Measurements from ENCODE around the gene DYNLRB1.

The DYNLRB1 gene

GRCh38 chr20:34541917-34542316 is 25.7 kb downstream of the DYNLRB1 start:
- peak overlapping the region in 1 of 2 donors; percentile 72 for H3K4me3 Mint-ChIP-seq
- H3K27me3 Mint-ChIP-seq = no peaks in the 10 kb centered on the region
- H3K9me3 Mint-ChIP-seq = no peaks in the 10 kb centered on the region
- peak overlapping the region; percentile 76 to 95 for H3K27ac Mint-ChIP-seq
- H3K36me3 Mint-ChIP-seq (ENCODE audit: insufficient read depth) = peaks cover 39% of the 10 kb centered on the region
- DNase-seq (no peak), ATAC-seq (replicated peaks) (no peak)
- peaks cover 14 to 22% of the 10 kb centered on the region in 2 donors for H3K4me1 Mint-ChIP-seq (ENCODE audit: low read depth in 2 of 2)

GRCh38 chr20:34542439-34542838 is 26.2 kb downstream of the DYNLRB1 start:
- H3K4me3 Mint-ChIP-seq = no peak overlapping the region
- H3K27me3 Mint-ChIP-seq = no peaks in the 10 kb centered on the region
- DNase-seq = no peak
- H3K27ac Mint-ChIP-seq = no peak overlapping the region
- peaks cover 14 to 22% of the 10 kb centered on the region in 2 donors for H3K4me1 Mint-ChIP-seq (ENCODE audit: low read depth in 2 of 2)
- peaks cover 34% of the 10 kb centered on the region for H3K36me3 Mint-ChIP-seq (ENCODE audit: insufficient read depth)
- no peak for ATAC-seq (replicated peaks)
- no peaks in the 10 kb centered on the region for H3K9me3 Mint-ChIP-seq

- ATAC-seq (replicated peaks) (no peak), DNase-seq (no peak)
- Mint-ChIP-seq H3K9me3 (no peaks in the 10 kb centered on the region), H3K27ac (peak overlapping the region; percentile 19 to 66), H3K4me3 (no peak overlapping the region), H3K27me3 (no peaks in the 10 kb centered on the region), H3K36me3 (ENCODE audit: insufficient read depth) (peaks cover 26% of the 10 kb centered on the region), H3K4me1 (ENCODE audit: low read depth in 2 of 2) (peaks cover 14 to 19% of the 10 kb centered on the region in 2 donors)
These were observed 27.3 kb downstream of the DYNLRB1 start for GRCh38 chr20:34543463-34544056.

GRCh38 chr20:34544109-34544796 is 28.0 kb downstream of the DYNLRB1 start:
- ATAC-seq (replicated peaks) (no peak), DNase-seq (no peak)
- Mint-ChIP-seq H3K36me3 (ENCODE audit: insufficient read depth) (peaks cover 26% of the 10 kb centered on the region), H3K27ac (peak overlapping the region; percentile 19 to 66), H3K4me1 (ENCODE audit: low read depth in 2 of 2) (peaks cover 14 to 16% of the 10 kb centered on the region in 2 donors), H3K9me3 (no peaks in the 10 kb centered on the region), H3K4me3 (no peak overlapping the region), H3K27me3 (no peaks in the 10 kb centered on the region)

- peaks cover 8% of the 10 kb centered on the region for H3K36me3 Mint-ChIP-seq (ENCODE audit: insufficient read depth)
- DNase-seq (no peak), ATAC-seq (replicated peaks) (no peak)
- H3K9me3 Mint-ChIP-seq = no peaks in the 10 kb centered on the region
- H3K4me3 Mint-ChIP-seq = no peak overlapping the region
- peaks cover under 1 to 2% of the 10 kb centered on the region in 2 donors for H3K4me1 Mint-ChIP-seq (ENCODE audit: low read depth in 2 of 2)
- no peaks in the 10 kb centered on the region for H3K27me3 Mint-ChIP-seq
- peak overlapping the region in 1 of 2 donors; percentile 60 for H3K27ac Mint-ChIP-seq
These were observed 30.5 kb downstream of the DYNLRB1 start for GRCh38 chr20:34546751-34547181.

GRCh38 chr20:34547844-34548613 is 31.8 kb downstream of the DYNLRB1 start:
- no peaks in the 10 kb centered on the region for H3K27me3 Mint-ChIP-seq
- peaks cover 0 to 2% of the 10 kb centered on the region in 2 donors for H3K4me1 Mint-ChIP-seq (ENCODE audit: low read depth in 2 of 2)
- ATAC-seq (replicated peaks) = no peak
- no peaks in the 10 kb centered on the region for H3K9me3 Mint-ChIP-seq
- peak overlapping the region in 1 of 2 donors; percentile 15 for H3K27ac Mint-ChIP-seq
- DNase-seq = no peak
- peaks cover 8% of the 10 kb centered on the region for H3K36me3 Mint-ChIP-seq (ENCODE audit: insufficient read depth)
- no peak overlapping the region for H3K4me3 Mint-ChIP-seq

- no peaks in the 10 kb centered on the region for H3K27me3 Mint-ChIP-seq
- no peaks in the 10 kb centered on the region for H3K9me3 Mint-ChIP-seq
- H3K4me1 Mint-ChIP-seq (ENCODE audit: low read depth in 2 of 2) = peaks cover 0 to 2% of the 10 kb centered on the region in 2 donors
- peaks cover 4% of the 10 kb centered on the region for H3K36me3 Mint-ChIP-seq (ENCODE audit: insufficient read depth)
- H3K27ac Mint-ChIP-seq = no peak overlapping the region
- no peak for ATAC-seq (replicated peaks)
- no peak for DNase-seq
- no peak overlapping the region for H3K4me3 Mint-ChIP-seq
These were observed 33.2 kb downstream of the DYNLRB1 start for GRCh38 chr20:34549291-34549928.

GRCh38 chr20:34549929-34550305 is 33.7 kb downstream of the DYNLRB1 start:
- H3K27me3 Mint-ChIP-seq = no peaks in the 10 kb centered on the region
- H3K4me3 Mint-ChIP-seq = no peak overlapping the region
- H3K9me3 Mint-ChIP-seq = no peaks in the 10 kb centered on the region
- DNase-seq = no peak
- H3K4me1 Mint-ChIP-seq (ENCODE audit: low read depth in 2 of 2) = peaks cover 0 to 2% of the 10 kb centered on the region in 2 donors
- H3K36me3 Mint-ChIP-seq (ENCODE audit: insufficient read depth) = peaks cover 4% of the 10 kb centered on the region
- H3K27ac Mint-ChIP-seq = no peak overlapping the region
- no peak for ATAC-seq (replicated peaks)

GRCh38 chr20:34552569-34552968 is 36.3 kb downstream of the DYNLRB1 start:
- H3K9me3 Mint-ChIP-seq = no peaks in the 10 kb centered on the region
- no peaks in the 10 kb centered on the region for H3K36me3 Mint-ChIP-seq (ENCODE audit: insufficient read depth)
- H3K4me1 Mint-ChIP-seq (ENCODE audit: low read depth in 2 of 2) = peaks cover 0 to 4% of the 10 kb centered on the region in 2 donors
- H3K27ac Mint-ChIP-seq = no peak overlapping the region
- no peaks in the 10 kb centered on the region for H3K27me3 Mint-ChIP-seq
- ATAC-seq (replicated peaks) = no peak
- no peak for DNase-seq
- no peak overlapping the region for H3K4me3 Mint-ChIP-seq

- ATAC-seq (replicated peaks) (no peak), DNase-seq (no peak)
These were observed 37.2 kb downstream of the DYNLRB1 start for GRCh38 chr20:34553366-34553867.

GRCh38 chr20:34557936-34558319 is 41.7 kb downstream of the DYNLRB1 start:
- Mint-ChIP-seq H3K27ac (peak overlapping the region; percentile 97 to 98), H3K9me3 (no peaks in the 10 kb centered on the region), H3K4me3 (peak overlapping the region; percentile 87 to 90), H3K36me3 (ENCODE audit: insufficient read depth) (peaks cover 24% of the 10 kb centered on the region), H3K27me3 (no peaks in the 10 kb centered on the region), H3K4me1 (ENCODE audit: low read depth in 2 of 2) (peaks cover 8 to 11% of the 10 kb centered on the region in 2 donors)
- ATAC-seq (replicated peaks) (no peak), DNase-seq (no peak)

More at GRCh38 chr20:34553366-34553867, 37.2 kb downstream of the DYNLRB1 start:
- no peaks in the 10 kb centered on the region for H3K27me3 Mint-ChIP-seq
- no peak overlapping the region for H3K4me3 Mint-ChIP-seq
- H3K36me3 Mint-ChIP-seq (ENCODE audit: insufficient read depth) = peaks cover 6% of the 10 kb centered on the region
- H3K4me1 Mint-ChIP-seq (ENCODE audit: low read depth in 2 of 2) = peaks cover 7 to 11% of the 10 kb centered on the region in 2 donors
- no peaks in the 10 kb centered on the region for H3K9me3 Mint-ChIP-seq
- H3K27ac Mint-ChIP-seq = no peak overlapping the region

- Mint-ChIP-seq H3K27me3 (no peaks in the 10 kb centered on the region), H3K4me3 (peak within 1 kb of the TSS; percentile 87 to 90), H3K4me1 (ENCODE audit: low read depth in 2 of 2) (peaks cover 8 to 11% of the 10 kb centered on the region in 2 donors), H3K36me3 (ENCODE audit: insufficient read depth) (peaks cover 24% of the 10 kb centered on the region), H3K9me3 (no peaks in the 10 kb centered on the region), H3K27ac (peak within 1 kb of the TSS; percentile 97 to 98)
- DNase-seq (peak; percentile 95 to 96 (median 96)), ATAC-seq (replicated peaks) (peak; percentile 83)
These were observed 42.3 kb downstream of the DYNLRB1 start, which contains the start of gene MAP1LC3A for GRCh38 chr20:34558320-34559218. MAP1LC3A (plus strand) TSS chr20:34558718; CDS start chr20:34558869, 151 bp downstream.

Measured in effector memory CD8-positive, alpha-beta T cell (primary cell).